H1 (cell line): ENCODE data around the gene PRPF6. TPM values are rescaled to one million over a fixed set of nuclear protein-coding genes. Genes with fewer than 3 reads are reported as not detected.

Experiments
- CTCF ChIA-PET: fragments of 300-600 bp; sonication (Branson Sonifier 250); formaldehyde crosslinking; loops from one replicate; lab custom pipeline; 2021; ENCODE audit not compliant: partially characterized antibody; lab: Charles Lee
- POLR2A ChIA-PET: fragments of 300-600 bp; sonication (Branson Sonifier 250); formaldehyde crosslinking; loops from one replicate; lab custom pipeline; 2021; ENCODE audit warnings: inconsistent platforms; ENCODE audit not compliant: partially characterized antibody; lab: Charles Lee
- DNase-seq, 2 experiments: peaks; one replicate each; pipeline versions ENCODE4 v3.0.0 to v3.0.0-alpha.2; 2010 to 2022; ENCODE audit warnings: low spot score in 2 of 2, low read depth in 1 of 2, mixed read lengths in 1 of 2
- FAIRE-seq: peaks from 2 replicates; lab custom pipeline; 2011; peaks lifted over from hg19 to GRCh38; lab: Jason Lieb, UNC
- H2AFZ ChIP-seq: 2 replicates; pipeline ENCODE4 v1.8.1; 2012; ENCODE audit warnings: low read length, inconsistent platforms
- H2AK5ac ChIP-seq: 2 replicates; pipeline ENCODE4 v1.6.1; 2013; ENCODE audit warnings: low read depth, low read length
- H2BK120ac ChIP-seq: replicated peaks from 2 replicates; pipeline ENCODE3; 2013; ENCODE audit warnings: low read depth, low read length, inconsistent platforms
- H2BK12ac ChIP-seq: 2 replicates; pipeline ENCODE4 v1.6.1; 2013; ENCODE audit warnings: low read depth, low read length
- H2BK15ac ChIP-seq: 2 replicates; pipeline ENCODE4 v1.6.1; 2013; ENCODE audit warnings: low read length
- H2BK20ac ChIP-seq: 2 replicates; pipeline ENCODE4 v1.6.1; 2013; ENCODE audit warnings: low read length
- H2BK5ac ChIP-seq: 2 replicates; pipeline ENCODE4 v1.6.1; 2013; ENCODE audit warnings: low read depth, low read length
- H3K14ac ChIP-seq: 2 replicates; pipeline ENCODE4 v1.6.1; 2013; ENCODE audit warnings: inconsistent platforms; ENCODE audit not compliant: insufficient read length
- H3K18ac ChIP-seq: 2 replicates; pipeline ENCODE4 v1.6.1; 2013; ENCODE audit warnings: low read length; ENCODE audit errors: extremely low read depth
- H3K23ac ChIP-seq: 2 replicates; pipeline ENCODE4 v1.6.1; 2013; ENCODE audit warnings: inconsistent platforms; ENCODE audit not compliant: insufficient read length
- H3K23me2 ChIP-seq: 2 replicates; pipeline ENCODE4 v1.6.1; 2013; ENCODE audit warnings: low read depth, low read length
- H3K27ac ChIP-seq: 2 replicates; pipeline ENCODE4 v1.6.1; 2011; ENCODE audit warnings: low read depth, low read length, inconsistent platforms
- H3K27me3 ChIP-seq, 4 experiments: replicated peaks in 1 of 4; 1 replicate in 1 of 4; 2 replicates in 3 of 4; pipeline versions ENCODE4 v1.6.1 to v1.8.1; 2011 to 2013; ENCODE audit warnings: low read length in 3 of 4, mild to moderate bottlenecking in 3 of 4, inconsistent platforms in 2 of 4, mixed read lengths in 2 of 4, moderate library complexity in 1 of 4; ENCODE audit not compliant: control insufficient read depth in 3 of 4, insufficient read depth in 3 of 4; ENCODE audit errors: extremely low read depth in 1 of 4
- H3K36me3 ChIP-seq, 4 experiments: 2 replicates each; pipeline versions ENCODE4 v1.6.1 to v1.8.1; 2011 to 2013; ENCODE audit warnings: mild to moderate bottlenecking in 4 of 4, low read length in 3 of 4, moderate library complexity in 2 of 4, control low read depth in 1 of 4, inconsistent platforms in 1 of 4; ENCODE audit not compliant: insufficient read depth in 4 of 4, control insufficient read depth in 2 of 4
- H3K4ac ChIP-seq: replicated peaks from 2 replicates; pipeline ENCODE3; 2013; ENCODE audit warnings: low read length, low read depth, mixed read lengths, inconsistent platforms; ENCODE audit not compliant: insufficient read length
- H3K4me1 ChIP-seq, 4 experiments: replicated peaks in 1 of 4; 1 replicate in 1 of 4; 2 replicates in 3 of 4; pipeline versions ENCODE4 v1.6.1 to v1.8.1; 2011 to 2013; ENCODE audit warnings: low read length in 3 of 4, inconsistent platforms in 2 of 4, mixed read lengths in 1 of 4; ENCODE audit not compliant: insufficient read depth in 4 of 4, control insufficient read depth in 3 of 4
- H3K4me2 ChIP-seq, 2 experiments: 2 replicates each; pipeline versions ENCODE4 v1.6.1 to v1.8.1; 2011 to 2013; ENCODE audit warnings: low read depth in 2 of 2, low read length in 2 of 2, control low read depth in 1 of 2, inconsistent platforms in 1 of 2, mild to moderate bottlenecking in 1 of 2; ENCODE audit not compliant: insufficient read depth in 1 of 2
- H3K4me3 ChIP-seq, 4 experiments: fragments of 200-600, 300-600 bp in 1 of 4; sonication (generic), shearing (Covaris generic), sonication (Bioruptor Twin) in 1 of 4; 2 replicates each; pipeline versions ENCODE4 v1.5.1 to v1.8.1; 2011 to 2016; ENCODE audit warnings: low read length in 4 of 4, low read depth in 3 of 4, control low read depth in 2 of 4, inconsistent platforms in 2 of 4, mild to moderate bottlenecking in 2 of 4, mixed read lengths in 1 of 4, moderate library complexity in 1 of 4; ENCODE audit not compliant: insufficient read depth in 2 of 4; ENCODE audit errors: extremely low read depth in 1 of 4
- H3K56ac ChIP-seq: replicated peaks from 2 replicates; pipeline ENCODE3; 2013; ENCODE audit warnings: low read depth, mild to moderate bottlenecking, mixed read lengths, low read length, inconsistent platforms; ENCODE audit not compliant: insufficient read length
- H3K79me1 ChIP-seq: 2 replicates; pipeline ENCODE4 v1.6.1; 2013; ENCODE audit warnings: low read depth, low read length, control low read depth
- H3K79me2 ChIP-seq, 2 experiments: 2 replicates each; pipeline versions ENCODE4 v1.6.1 to v1.8.1; 2012 to 2013; ENCODE audit warnings: low read length in 2 of 2, mild to moderate bottlenecking in 2 of 2, inconsistent platforms in 1 of 2; ENCODE audit not compliant: insufficient read depth in 2 of 2, control insufficient read depth in 1 of 2
- H3K9ac ChIP-seq, 4 experiments: replicated peaks in 1 of 4; 1 replicate in 1 of 4; 2 replicates in 3 of 4; pipeline versions ENCODE4 v1.6.1 to v1.8.1; 2011 to 2013; ENCODE audit warnings: low read depth in 3 of 4, low read length in 3 of 4, control low read depth in 2 of 4, mild to moderate bottlenecking in 2 of 4, moderate library complexity in 2 of 4, inconsistent platforms in 1 of 4; ENCODE audit errors: extremely low read depth in 1 of 4
- H3K9me3 ChIP-seq, 2 experiments: 2 replicates each; pipeline versions ENCODE4 v1.6.1 to v1.8.1; 2012 to 2013; ENCODE audit warnings: mild to moderate bottlenecking in 2 of 2, moderate library complexity in 2 of 2, control low read depth in 1 of 2, inconsistent platforms in 1 of 2, low read depth in 1 of 2, low read length in 1 of 2, mixed read lengths in 1 of 2; ENCODE audit not compliant: insufficient read depth in 2 of 2
- H4K20me1 ChIP-seq, 2 experiments: replicated peaks in 1 of 2; 2 replicates each; pipeline versions ENCODE3 to v1.8.1; 2011 to 2013; ENCODE audit warnings: inconsistent platforms in 2 of 2, low read length in 2 of 2, mild to moderate bottlenecking in 1 of 2; ENCODE audit not compliant: insufficient read depth in 2 of 2, control insufficient read depth in 1 of 2
- H4K5ac ChIP-seq: 2 replicates; pipeline ENCODE4 v1.6.1; 2013; ENCODE audit warnings: low read length, low read depth, mixed read lengths, inconsistent platforms; ENCODE audit not compliant: insufficient read length
- H4K8ac ChIP-seq: 2 replicates; pipeline ENCODE4 v1.8.0; 2013; ENCODE audit warnings: mild to moderate bottlenecking, moderate library complexity, low read length, inconsistent platforms; ENCODE audit not compliant: insufficient read depth; ENCODE audit errors: extremely low read depth
- H4K91ac ChIP-seq: replicated peaks from 2 replicates; pipeline ENCODE3; 2013; ENCODE audit warnings: low read length, mixed read lengths, inconsistent platforms; ENCODE audit not compliant: insufficient read length
- ATF3 ChIP-seq: IDR thresholded peaks from 2 replicates; pipeline ENCODE4 v1.6.1; 2011; ENCODE audit warnings: low read depth, mild to moderate bottlenecking, low read length; ENCODE audit not compliant: insufficient read depth
- BACH1 ChIP-seq: IDR thresholded peaks from 2 replicates; pipeline ENCODE4 v1.6.1; 2012; ENCODE audit warnings: low read length, improper control_type of control experiment
- BCL11A ChIP-seq, 2 experiments: IDR thresholded peaks; one replicate each; pipeline ENCODE4 v1.6.1; 2011; ENCODE audit warnings: low read depth in 2 of 2, low read length in 2 of 2, mild to moderate bottlenecking in 2 of 2
- CBX8 ChIP-seq: fragments of 300-800, 300-1000 bp; sonication (generic); IDR thresholded peaks from 2 replicates; pipeline ENCODE4 v1.7.1; 2016; ENCODE audit warnings: low read depth, low read length, borderline replicate concordance
- GABPA ChIP-seq: IDR thresholded peaks from 2 replicates; pipeline ENCODE4 v1.6.1; 2011; ENCODE audit warnings: mild to moderate bottlenecking, low read length, moderate library complexity, borderline replicate concordance; ENCODE audit not compliant: insufficient read depth
- MAX ChIP-seq: IDR thresholded peaks from 2 replicates; pipeline ENCODE4 v1.6.1; 2012; ENCODE audit warnings: inconsistent platforms
- RNF2 ChIP-seq: fragments of 200-900, 300-1000 bp; sonication (generic); IDR thresholded peaks from 2 replicates; pipeline ENCODE4 v1.7.1; 2016; ENCODE audit warnings: borderline replicate concordance, low read depth, mild to moderate bottlenecking, antibody characterized with exemption, low read length; ENCODE audit not compliant: poor library complexity, severe bottlenecking; ENCODE audit errors: missing control alignments
- SIN3A ChIP-seq, 2 experiments: IDR thresholded peaks in 1 of 2; conservative IDR thresholded peaks in 1 of 2; 2 replicates each; pipeline ENCODE4 v1.6.1; 2011 to 2012; ENCODE audit warnings: low read length in 2 of 2, improper control_type of control experiment in 1 of 2, low read depth in 1 of 2, mild to moderate bottlenecking in 1 of 2
- SP2 ChIP-seq: IDR thresholded peaks from 2 replicates; pipeline ENCODE4 v1.6.1; 2012; ENCODE audit warnings: mild to moderate bottlenecking, low read length, inconsistent platforms
- SP4 ChIP-seq: IDR thresholded peaks from 2 replicates; pipeline ENCODE4 v1.6.1; 2012; ENCODE audit warnings: low read length, inconsistent platforms
- SRF ChIP-seq: IDR thresholded peaks from 2 replicates; pipeline ENCODE4 v1.6.1; 2011; ENCODE audit warnings: mild to moderate bottlenecking, low read depth, low read length, moderate library complexity
- ZNF274 ChIP-seq: IDR thresholded peaks from 2 replicates; pipeline ENCODE4 v1.7.0; 2012; ENCODE audit warnings: low read length, borderline replicate concordance; ENCODE audit errors: extremely low read depth
- WGBS, 2 experiments: shearing (Covaris generic) in 1 of 2; methylation state at CpG; one replicate each; pipeline versions ENCODE4 v1.1.6 to v1.1.7; 2013 to 2015; ENCODE audit warnings: low lambda C conversion rate in 2 of 2, mixed read lengths in 2 of 2, inconsistent platforms in 1 of 2, low coverage in 1 of 2, missing lambda C conversion rate in 1 of 2; ENCODE audit not compliant: insufficient replicate concordance in 2 of 2, insufficient coverage in 1 of 2, insufficient read length in 1 of 2; ENCODE audit errors: extremely low coverage in 1 of 2, missing lambda C conversion rate in 1 of 2; 5-methylcytosine and 5-hydroxymethylcytosine counted together
- polyA plus RNA-seq, 7 experiments: library from polyadenylated mRNA; depleted of rRNA in 3 of 7; stranded (reverse) in 5 of 7; unstranded in 2 of 7; fragments of >200 nt in 5 of 7; fragments of 200-250 nt in 2 of 7; gene quantifications; 1 replicate in 5 of 7; 2 replicates in 1 of 7; 4 replicates in 1 of 7; pipeline versions ENCODE4 v1.2.1 to v1.2.3, GENCODE V29; 2011 to 2013; ENCODE audit warnings: missing spikeins in 2 of 7, mixed read lengths in 2 of 7
- total RNA-seq: library from RNA; stranded (reverse); fragmentation: NEBNext Ultra II Directional; extraction: Animal tissue kit (Norgen Biotek cat#: 25700); gene quantifications from 2 replicates; pipeline ENCODE4 v1.2.1, GENCODE V29; 2021

PRPF6 gene
- total and polyA plus RNA-seq, 2 of the 8 experiments (the other 6 are each of a cell fraction or from before 2014, with no cell fraction given): 27.9 to 76.9 TPM

GRCh38 chr20:64072498-64073063, 91.6 kb downstream of the PRPF6 start:
- Histone ChIP-seq H3K23ac (no peak overlapping the region), H3K27me3 (no peaks in the 10 kb centered on the region), H2BK12ac (no peak overlapping the region), H4K20me1 (peaks cover 0 to 8% of the 10 kb centered on the region in 2 experiments), H3K79me2 (no peaks in the 10 kb centered on the region), H4K8ac (no peak overlapping the region), H3K4me3 (no peak overlapping the region), H3K36me3 (peaks cover 0 to 8% (median 3%) of the 10 kb centered on the region in 4 experiments; a peak in 3 of 8 replicates), H3K79me1 (0 out of 2 replicates have a peak, but pooled peaks cover 3% of the 10 kb centered on the region), H2AFZ (no peak overlapping the region), H3K14ac (no peak overlapping the region), H3K27ac (no peak overlapping the region; the same call in 1 of the 2 replicates), H2AK5ac (no peak overlapping the region), H3K4me1 (peaks cover 0 to 10% (median under 1%) of the 10 kb centered on the region in 4 experiments; a peak in 2 of 7 replicates), H4K91ac (no peak overlapping the region), H3K4me2 (no peak overlapping the region), H3K4ac (no peak overlapping the region), H2BK5ac (no peak overlapping the region), H4K5ac (no peak overlapping the region), H3K9ac (no peak overlapping the region), H3K18ac (no peak overlapping the region), H2BK20ac (no peak overlapping the region), H2BK15ac (no peak overlapping the region), H3K56ac (no peak overlapping the region), H3K9me3 (no peaks in the 10 kb centered on the region), H3K23me2 (no peaks in the 10 kb centered on the region), H2BK120ac (no peak overlapping the region)
- DNase-seq (no peak), FAIRE-seq (no peak)
- CTCF ChIA-PET: interaction anchor here (0.8 to 1.6 kb wide), 6 partner anchors 10 to 48 kb away, joined by 3 to 6 read pairs (median 4); no protein-coding TSS in a partner anchor
- POLR2A ChIA-PET: interaction anchor here (0.7 to 2.0 kb wide), 4 partner anchors 10 to 33 kb away, joined by 3 to 5 read pairs (median 4); partner anchors contain the start of gene TCEA2
- WGBS, 2 experiments: 86% methylated on average over 14 of the region's 14 CpGs; no CpG with 5 or more reads in 1 of the 2 experiments
- TF ChIP-seq GABPA: no peak
- TF ChIP-seq ZNF274: no peak
- TF ChIP-seq SP4: no peak
- TF ChIP-seq RNF2: no peak
- TF ChIP-seq MAX: no peak
- no peak for TF ChIP-seq CBX8
- no peak for TF ChIP-seq ATF3
- no peak for TF ChIP-seq BACH1
- TF ChIP-seq SIN3A (conservative IDR thresholded peaks at IDR 0.05 in 1 of 2, IDR thresholded peaks at IDR 0.05 in 1 of 2; ENCODE audit: low read depth in 1 of 2, low read length in 2 of 2): no peak
- no peak for TF ChIP-seq SRF
- TF ChIP-seq SP2: no peak
- TF ChIP-seq BCL11A (IDR thresholded peaks at IDR 0.05; ENCODE audit: low read depth in 2 of 2, low read length in 2 of 2): no peak
